Hepatocyte (in vitro differentiated cells): ENCODE measurements around the gene FAM222B. TPM values are rescaled to one million over a fixed set of nuclear protein-coding genes. Genes with fewer than 3 reads are reported as not detected.

Experiments used
- DNase-seq: peaks from one replicate; pipeline ENCODE4 v3.0.0-alpha.2; 2016; ENCODE audit warnings: low spot score
- H2AFZ ChIP-seq: fragments of 200-600 bp; sonication (generic); 2 replicates; pipeline ENCODE4 v1.6.0; 2016; ENCODE audit warnings: antibody characterized with exemption, mild to moderate bottlenecking
- H3K27ac ChIP-seq: fragments of 200-600 bp; sonication (generic); 2 replicates; pipeline ENCODE4 v1.5.1; 2016; ENCODE audit warnings: mild to moderate bottlenecking
- H3K27me3 ChIP-seq: fragments of 200-600 bp; sonication (generic); 2 replicates; pipeline ENCODE4 v1.6.1; 2016
- H3K36me3 ChIP-seq: fragments of 200-600 bp; sonication (generic); replicated peaks from 2 replicates; pipeline ENCODE4 v1.5.1; 2016; ENCODE audit warnings: low read depth; ENCODE audit not compliant: insufficient read depth
- H3K4me1 ChIP-seq: fragments of 200-600 bp; sonication (generic); 2 replicates; pipeline ENCODE4 v1.5.1; 2016; ENCODE audit warnings: mild to moderate bottlenecking, moderate library complexity; ENCODE audit not compliant: insufficient read depth
- H3K4me2 ChIP-seq: fragments of 200-600 bp; sonication (generic); 2 replicates; pipeline ENCODE4 v1.6.0; 2016
- H3K4me3 ChIP-seq: fragments of 200-600 bp; sonication (generic); 2 replicates; pipeline ENCODE4 v1.5.1; 2016; ENCODE audit warnings: mild to moderate bottlenecking
- H3K79me2 ChIP-seq: fragments of 200-600 bp; sonication (generic); 2 replicates; pipeline ENCODE4 v1.6.0; 2017; ENCODE audit warnings: mild to moderate bottlenecking
- H3K9me2 ChIP-seq: fragments of 200-600 bp; sonication (generic); replicated peaks from 2 replicates; pipeline ENCODE4 v1.6.0; 2017; ENCODE audit warnings: mild to moderate bottlenecking; ENCODE audit not compliant: insufficient read depth
- H3K9me3 ChIP-seq: fragments of 200-600 bp; sonication (generic); 2 replicates; pipeline ENCODE4 v1.5.1; 2016; ENCODE audit warnings: low read depth, mild to moderate bottlenecking
- H4K20me1 ChIP-seq: fragments of 200-600 bp; sonication (generic); 2 replicates; pipeline ENCODE4 v1.6.0; 2016; ENCODE audit warnings: mild to moderate bottlenecking; ENCODE audit not compliant: insufficient read depth, poor library complexity, severe bottlenecking
- CTCF ChIP-seq: fragments of 200-600 bp; sonication (generic); IDR thresholded peaks from 2 replicates; pipeline ENCODE4 v1.5.1; 2016; ENCODE audit warnings: antibody characterized with exemption, mild to moderate bottlenecking; ENCODE audit not compliant: poor library complexity
- EZH2 ChIP-seq: fragments of 200-600 bp; sonication (generic); IDR thresholded peaks from 2 replicates; pipeline ENCODE4 v1.6.1; 2016; ENCODE audit warnings: antibody characterized with exemption, mild to moderate bottlenecking, borderline replicate concordance
- EZH2phosphoT487 ChIP-seq: fragments of 200-600 bp; sonication (generic); IDR thresholded peaks from one replicate; pipeline ENCODE4 v1.6.1; 2018; ENCODE audit warnings: antibody characterized with exemption, mild to moderate bottlenecking, low read depth, moderate library complexity; ENCODE audit not compliant: unreplicated experiment, severe bottlenecking
- WGBS: methylation state at CpG from one replicate; pipeline ENCODE4 v1.1.6; 2016; ENCODE audit warnings: low lambda C conversion rate; ENCODE audit errors: missing lambda C conversion rate; 5-methylcytosine and 5-hydroxymethylcytosine counted together
- polyA plus RNA-seq: library from polyadenylated mRNA; unstranded; fragments of >200 nt; fragmentation: Nextera tagmentation; extraction: Ambion mirVana; gene quantifications from 2 replicates; pipeline ENCODE4 v1.2.1, GENCODE V29; 2016
- total RNA-seq: library from RNA; depleted of rRNA; stranded (reverse); fragments of >200 nt; gene quantifications from 2 replicates; pipeline ENCODE4 v1.2.3, GENCODE V29; 2014

Gene FAM222B
- total and polyA plus RNA-seq, 2 experiments from 2014 or later = 7.9 to 36.0 TPM

GRCh38 chr17:28733346-28733745, 109.2 kb downstream of the FAM222B start:
- H3K79me2 ChIP-seq = no peaks in the 10 kb centered on the region
- no peak overlapping the region for H3K4me3 ChIP-seq
- H3K4me2 ChIP-seq = no peak overlapping the region
- H3K4me1 ChIP-seq = no peaks in the 10 kb centered on the region
- no peak for TF ChIP-seq CTCF
- TF ChIP-seq EZH2 = no peak
- TF ChIP-seq EZH2phosphoT487 = no peak
- H3K36me3 ChIP-seq = no peaks in the 10 kb centered on the region
- H4K20me1 ChIP-seq = no peaks in the 10 kb centered on the region
- no peak for DNase-seq
- no peaks in the 10 kb centered on the region for H3K9me2 ChIP-seq
- 95% methylated on average over 1 of the region's 1 CpG for WGBS
- H3K27me3 ChIP-seq = no peaks in the 10 kb centered on the region
- no peak overlapping the region for H3K27ac ChIP-seq
- no peak overlapping the region for H2AFZ ChIP-seq
- no peaks in the 10 kb centered on the region for H3K9me3 ChIP-seq

GRCh38 chr17:28729950-28730330, 112.7 kb downstream of the FAM222B start:
- TF ChIP-seq CTCF = no peak
- TF ChIP-seq EZH2 = no peak
- no peak for TF ChIP-seq EZH2phosphoT487
- Histone ChIP-seq H3K4me3 (no peak overlapping the region), H3K4me2 (no peak overlapping the region), H3K79me2 (no peaks in the 10 kb centered on the region), H3K36me3 (no peaks in the 10 kb centered on the region), H3K4me1 (peaks cover 8% of the 10 kb centered on the region), H4K20me1 (peaks cover 1% of the 10 kb centered on the region), H3K27ac (peak overlapping the region; percentile 65), H3K9me3 (no peaks in the 10 kb centered on the region), H3K27me3 (no peaks in the 10 kb centered on the region), H2AFZ (no peak overlapping the region), H3K9me2 (no peaks in the 10 kb centered on the region)
- DNase-seq = no peak
- WGBS = 91% methylated on average over 11 of the region's 11 CpGs

- no peaks in the 10 kb centered on the region for H3K36me3 ChIP-seq
- 1% methylated on average over 61 of the region's 64 CpGs for WGBS
- peak within 1 kb of the TSS; percentile 45 for H2AFZ ChIP-seq
- no peaks in the 10 kb centered on the region for H3K9me3 ChIP-seq
- H3K4me3 ChIP-seq = peak within 1 kb of the TSS; percentile 14
- H3K27ac ChIP-seq = peak within 1 kb of the TSS; percentile 94
- H3K27me3 ChIP-seq = no peaks in the 10 kb centered on the region
- H3K9me2 ChIP-seq = no peaks in the 10 kb centered on the region
- peaks cover 3% of the 10 kb centered on the region for H4K20me1 ChIP-seq
- no peaks in the 10 kb centered on the region for H3K79me2 ChIP-seq
- peak; percentile 98 for DNase-seq
- no peak for TF ChIP-seq CTCF
- TF ChIP-seq EZH2 = no peak
- no peak for TF ChIP-seq EZH2phosphoT487
- H3K4me1 ChIP-seq = peaks cover 17% of the 10 kb centered on the region
- H3K4me2 ChIP-seq = peak within 1 kb of the TSS; percentile 100
These were observed 114.0 kb downstream of the FAM222B start, which contains the start of gene NEK8 for GRCh38 chr17:28728364-28729200. TSS of gene NEK8 (plus strand) at chr17:28728788. CDS start at chr17:28728814, 26 bp downstream.
